GM10248 (cell line): Measurements from ENCODE around the gene LINC00305.

Experiments used
- CTCF ChIA-PET: fragments of 300-600 bp; sonication (Branson Sonifier 250); formaldehyde crosslinking; extraction: SDS; loops from one replicate; lab custom pipeline; 2021; ENCODE audit warnings: antibody characterized with exemption; lab: Yijun Ruan, JAX
- POLR2A ChIA-PET: fragments of 350-650 bp; sonication (Branson Sonifier 250); formaldehyde crosslinking; extraction: SDS; loops from one replicate; lab custom pipeline; 2020; ENCODE audit warnings: antibody characterized with exemption; lab: Yijun Ruan, JAX
- DNase-seq: peaks from one replicate; pipeline ENCODE4 v3.0.0; 2012; ENCODE audit errors: extremely low spot score
- CTCF ChIP-seq: IDR thresholded peaks from 2 replicates; pipeline ENCODE4 v1.5.1; 2012; ENCODE audit warnings: mild to moderate bottlenecking, low read depth; ENCODE audit errors: extremely low read depth, missing control alignments, control extremely low read depth

The LINC00305 gene

GRCh38 chr18:64111950-64112349, 36.9 kb downstream of the LINC00305 start:
- DNase-seq = no peak
- ChIA-PET POLR2A (interaction anchor here (0.7 kb wide), 1 partner anchor 1397 kb away, joined by 8 read pairs; no protein-coding TSS in a partner anchor), CTCF (interaction anchor here (0.9 to 2.7 kb wide), 5 partner anchors 12 to 226 kb away, joined by 3 to 8 read pairs (median 3); no protein-coding TSS in a partner anchor)

GRCh38 chr18:64110692-64111480, 38.0 kb downstream of the LINC00305 start:
- CTCF ChIA-PET = interaction anchor here (0.9 to 2.7 kb wide), 5 partner anchors 11 to 227 kb away, joined by 3 to 8 read pairs (median 3); no protein-coding TSS in a partner anchor
- POLR2A ChIA-PET = no interaction called here
- no peak for TF ChIP-seq CTCF
- no peak for DNase-seq

More at GRCh38 chr18:64111950-64112349, 36.9 kb downstream of the LINC00305 start:
- TF ChIP-seq CTCF = no peak

- ChIA-PET CTCF (no interaction called here), POLR2A (no interaction called here)
- DNase-seq = no peak
- TF ChIP-seq CTCF = no peak
Measured at GRCh38 chr18:64103986-64104385, 44.9 kb downstream of the LINC00305 start.

- ChIA-PET POLR2A (no interaction called here), CTCF (interaction anchor here (0.7 to 1.7 kb wide), 8 partner anchors 10 to 317 kb away, joined by 3 to 9 read pairs (median 4); no protein-coding TSS in a partner anchor)
- DNase-seq = no peak
- TF ChIP-seq CTCF = no peak
Measured at GRCh38 chr18:64100116-64100922, 48.6 kb downstream of the LINC00305 start.

DNA sequence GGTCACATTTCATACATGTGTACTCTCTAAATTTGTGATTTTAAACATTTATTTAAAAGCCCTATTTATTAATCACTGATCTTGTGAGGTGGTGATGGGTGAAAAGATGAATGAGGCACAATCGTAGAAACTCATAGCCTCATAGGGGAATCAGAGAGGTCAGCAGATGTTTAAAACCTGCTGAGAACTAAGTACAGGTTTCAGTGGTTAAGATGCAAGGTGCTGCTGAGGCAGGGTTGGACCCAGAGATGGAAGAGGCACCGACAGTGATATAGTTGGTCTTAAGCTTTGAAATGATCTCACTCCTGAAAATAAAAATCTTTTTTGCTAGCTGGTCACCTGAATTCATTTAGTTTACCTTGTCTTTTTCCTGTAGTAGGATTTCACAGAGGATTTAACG, 49.6 kb downstream of the LINC00305 start:
- no peak for DNase-seq
- TF ChIP-seq CTCF = no peak
- ChIA-PET CTCF (interaction anchor here (0.9 to 1.7 kb wide), 5 partner anchors 9 to 310 kb away, joined by 3 to 9 read pairs (median 5); no protein-coding TSS in a partner anchor), POLR2A (no interaction called here)

GRCh38 chr18:64097497-64097896, 51.4 kb downstream of the LINC00305 start:
- no peak for TF ChIP-seq CTCF
- ChIA-PET CTCF (interaction anchor here (0.8 to 1.5 kb wide), 3 partner anchors 14 to 312 kb away, joined by 3 read pairs; no protein-coding TSS in a partner anchor), POLR2A (no interaction called here)
- no peak for DNase-seq
